ENCODE measurements around the gene AASDHPPT. TPM values are rescaled to one million over a fixed set of nuclear protein-coding genes. Genes with fewer than 3 reads are reported as not detected.
"Not testable (repeated sequence)": the region's sequence is repeated elsewhere in the genome, so short reads cannot be mapped to it uniquely, and the experiment has no call there.

AASDHPPT gene
- polyA plus RNA-seq (2013, experiment 1 of 4): 68.6 TPM
- 63.7 TPM for polyA plus RNA-seq (2013, experiment 2 of 4)
- polyA plus RNA-seq (2013, experiment 3 of 4): 59.5 TPM
- polyA plus RNA-seq (2013, experiment 4 of 4): 68.3 TPM

DNA sequence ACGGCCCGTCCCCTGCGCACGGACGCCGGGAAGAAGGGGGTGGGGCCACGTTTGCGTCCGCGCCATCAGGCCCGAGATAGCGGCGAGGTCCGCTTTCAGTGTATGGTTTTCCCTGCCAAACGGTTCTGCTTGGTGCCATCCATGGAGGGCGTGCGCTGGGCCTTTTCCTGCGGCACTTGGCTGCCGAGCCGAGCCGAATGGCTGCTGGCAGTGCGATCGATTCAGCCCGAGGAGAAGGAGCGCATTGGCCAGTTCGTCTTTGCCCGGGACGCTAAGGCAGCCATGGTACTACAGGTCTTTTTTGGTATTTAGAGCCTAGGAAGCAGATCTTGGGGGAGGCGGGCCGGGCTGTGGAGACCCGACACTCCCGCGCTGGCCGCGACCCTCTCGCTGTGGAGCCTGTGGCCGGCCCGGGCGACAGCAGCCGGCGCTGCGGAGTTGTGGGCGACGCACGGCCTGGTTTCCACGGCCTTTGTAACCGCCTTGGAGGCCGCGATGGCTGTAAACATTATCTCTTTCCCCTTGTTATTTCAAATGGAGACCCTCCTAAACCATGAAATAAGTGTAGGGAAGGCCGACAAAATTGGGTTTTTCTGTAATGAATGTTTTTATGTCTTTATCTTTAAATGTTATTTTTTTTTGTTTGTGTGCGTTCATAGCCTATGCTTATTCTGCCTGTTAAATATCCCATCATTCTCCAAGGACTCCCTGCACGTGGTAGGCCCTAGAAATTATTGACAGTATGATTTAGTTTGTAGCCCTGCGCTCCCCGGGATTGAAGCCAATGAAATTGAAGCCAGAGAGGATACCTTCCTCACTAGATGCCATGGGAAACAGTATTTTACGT lies at the start of gene AASDHPPT:
AASDHPPT (plus strand) TSS at position 54 of the 847 bp plus-strand sequence; CDS start at position 103, 49 bp downstream.
- H3K36me3 ChIP-seq (ENCODE audit: control insufficient read depth, insufficient read depth, low read length): peaks cover 10% of the 10 kb centered on the region
- no peaks in the 10 kb centered on the region for H3K27me3 ChIP-seq (ENCODE audit: control insufficient read depth, insufficient read depth, low read length, poor library complexity, severe bottlenecking)
- peak within 1 kb of the TSS; percentile 93 for H3K27ac ChIP-seq (ENCODE audit: insufficient read depth, low read depth, low read length, poor library complexity, severe bottlenecking)
- peak within 1 kb of the TSS; percentile 86 for H3K4me3 ChIP-seq (ENCODE audit: insufficient read depth, low read depth, low read length)
- 0 to 1% methylated on average over 51 to 55 of the region's 55 CpGs for WGBS, 2 experiments
- H3K9me3 ChIP-seq (ENCODE audit: control insufficient read depth, low read length): no peaks in the 10 kb centered on the region
- peaks cover 9% of the 10 kb centered on the region for H3K4me1 ChIP-seq (ENCODE audit: control insufficient read depth, insufficient read depth, low read length)

DNA sequence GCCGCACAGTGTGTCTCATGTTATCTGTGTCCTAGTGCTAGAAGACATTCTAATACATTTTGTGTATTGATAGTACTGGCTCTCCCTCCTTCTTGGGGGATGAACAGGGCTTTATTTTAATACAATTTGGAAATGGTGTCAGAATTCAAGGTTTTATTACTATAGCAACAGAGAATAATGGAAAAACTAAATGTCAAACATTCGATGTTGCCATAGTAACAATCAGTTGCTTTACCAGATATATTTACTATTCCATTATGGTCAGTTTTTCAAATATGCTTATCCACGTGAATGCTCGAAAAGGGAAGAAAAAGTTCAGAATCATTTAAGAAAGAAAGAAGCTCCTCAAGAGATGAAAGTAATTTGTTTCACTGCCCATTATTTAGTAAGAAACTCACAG lies 46.9 kb upstream of the AASDHPPT start:
- H3K27ac ChIP-seq (ENCODE audit: insufficient read depth, low read depth, low read length, poor library complexity, severe bottlenecking): no peak overlapping the region
- no peaks in the 10 kb centered on the region for H3K4me1 ChIP-seq (ENCODE audit: control insufficient read depth, insufficient read depth, low read length)
- H3K9me3 ChIP-seq (ENCODE audit: control insufficient read depth, low read length): no peaks in the 10 kb centered on the region
- WGBS, 2 experiments: 73% methylated on average over 4 of the region's 4 CpGs; no CpG with 5 or more reads in 1 of the 2 experiments
- H3K27me3 ChIP-seq (ENCODE audit: control insufficient read depth, insufficient read depth, low read length, poor library complexity, severe bottlenecking): no peaks in the 10 kb centered on the region
- no peaks in the 10 kb centered on the region for H3K36me3 ChIP-seq (ENCODE audit: control insufficient read depth, insufficient read depth, low read length)
- no peak overlapping the region for H3K4me3 ChIP-seq (ENCODE audit: insufficient read depth, low read depth, low read length)

GRCh38 chr11:106031202-106031810 lies 46.2 kb upstream of the AASDHPPT start:
- Histone ChIP-seq H3K9me3 (ENCODE audit: control insufficient read depth, low read length) (no peaks in the 10 kb centered on the region), H3K36me3 (ENCODE audit: control insufficient read depth, insufficient read depth, low read length) (no peaks in the 10 kb centered on the region), H3K4me1 (ENCODE audit: control insufficient read depth, insufficient read depth, low read length) (no peaks in the 10 kb centered on the region), H3K27ac (ENCODE audit: insufficient read depth, low read depth, low read length, poor library complexity, severe bottlenecking) (no peak overlapping the region), H3K27me3 (ENCODE audit: control insufficient read depth, insufficient read depth, low read length, poor library complexity, severe bottlenecking) (no peaks in the 10 kb centered on the region), H3K4me3 (ENCODE audit: insufficient read depth, low read depth, low read length) (no peak overlapping the region)
- WGBS, 2 experiments: 76 to 85% methylated on average over 1 to 2 of the region's 2 CpGs

DNA sequence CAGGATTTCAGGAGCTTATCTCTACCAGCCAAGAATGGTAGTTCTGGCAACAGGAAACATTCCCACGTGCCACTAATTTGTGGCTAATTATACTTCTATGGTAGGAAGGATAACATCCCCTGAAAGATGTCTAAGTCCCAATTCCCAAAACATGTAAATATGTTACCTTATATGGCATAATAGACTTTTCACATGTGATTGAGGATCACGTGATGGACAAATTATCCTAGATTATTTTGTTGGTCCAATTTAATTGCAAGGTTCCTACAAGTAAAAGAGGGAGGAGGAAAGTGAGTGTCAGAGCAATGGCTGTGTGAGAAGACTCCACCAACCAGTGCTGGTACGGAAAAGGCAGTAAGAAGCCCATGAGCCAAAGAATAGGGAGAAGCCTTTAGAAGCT lies 45.5 kb upstream of the AASDHPPT start:
- H3K4me3 ChIP-seq (ENCODE audit: insufficient read depth, low read depth, low read length): no peak overlapping the region
- H3K27me3 ChIP-seq (ENCODE audit: control insufficient read depth, insufficient read depth, low read length, poor library complexity, severe bottlenecking): no peaks in the 10 kb centered on the region
- H3K27ac ChIP-seq (ENCODE audit: insufficient read depth, low read depth, low read length, poor library complexity, severe bottlenecking): no peak overlapping the region
- no peaks in the 10 kb centered on the region for H3K9me3 ChIP-seq (ENCODE audit: control insufficient read depth, low read length)
- WGBS, 2 experiments: 94 to 96% methylated on average over 2 to 3 of the region's 3 CpGs
- no peaks in the 10 kb centered on the region for H3K4me1 ChIP-seq (ENCODE audit: control insufficient read depth, insufficient read depth, low read length)
- H3K36me3 ChIP-seq (ENCODE audit: control insufficient read depth, insufficient read depth, low read length): no peaks in the 10 kb centered on the region

DNA sequence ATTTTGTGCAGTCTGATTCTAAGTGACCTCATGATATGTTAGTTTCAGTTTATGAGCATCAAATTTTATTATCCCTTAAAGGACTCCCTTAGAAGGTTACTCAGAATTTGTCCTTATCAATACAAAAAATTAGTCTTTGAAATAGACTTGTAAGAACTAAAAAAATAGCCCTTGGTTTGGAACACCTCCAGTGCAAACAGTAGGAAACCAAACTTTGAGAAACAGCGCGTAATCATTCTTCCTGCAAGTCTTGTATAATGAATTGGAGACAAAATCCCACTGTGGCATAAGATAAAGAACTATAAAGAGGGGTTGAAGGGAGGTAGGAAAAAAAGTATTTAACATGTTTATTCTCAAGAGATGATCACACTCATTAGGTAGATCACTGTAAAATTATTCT lies 44.6 kb upstream of the AASDHPPT start:
- Histone ChIP-seq H3K36me3 (ENCODE audit: control insufficient read depth, insufficient read depth, low read length) (no peaks in the 10 kb centered on the region), H3K27ac (ENCODE audit: insufficient read depth, low read depth, low read length, poor library complexity, severe bottlenecking) (no peak overlapping the region), H3K27me3 (ENCODE audit: control insufficient read depth, insufficient read depth, low read length, poor library complexity, severe bottlenecking) (no peaks in the 10 kb centered on the region), H3K9me3 (ENCODE audit: control insufficient read depth, low read length) (no peaks in the 10 kb centered on the region), H3K4me3 (ENCODE audit: insufficient read depth, low read depth, low read length) (no peak overlapping the region), H3K4me1 (ENCODE audit: control insufficient read depth, insufficient read depth, low read length) (no peaks in the 10 kb centered on the region)
- WGBS, 2 experiments: 99 to 100% methylated on average over 2 of the region's 2 CpGs

GRCh38 chr11:106043540-106043939 lies 33.9 kb upstream of the AASDHPPT start:
- no peak overlapping the region for H3K4me3 ChIP-seq (ENCODE audit: insufficient read depth, low read depth, low read length)
- no peaks in the 10 kb centered on the region for H3K9me3 ChIP-seq (ENCODE audit: control insufficient read depth, low read length)
- no peaks in the 10 kb centered on the region for H3K4me1 ChIP-seq (ENCODE audit: control insufficient read depth, insufficient read depth, low read length)
- no peaks in the 10 kb centered on the region for H3K36me3 ChIP-seq (ENCODE audit: control insufficient read depth, insufficient read depth, low read length)
- H3K27me3 ChIP-seq (ENCODE audit: control insufficient read depth, insufficient read depth, low read length, poor library complexity, severe bottlenecking): no peaks in the 10 kb centered on the region
- H3K27ac ChIP-seq (ENCODE audit: insufficient read depth, low read depth, low read length, poor library complexity, severe bottlenecking): no peak overlapping the region

DNA sequence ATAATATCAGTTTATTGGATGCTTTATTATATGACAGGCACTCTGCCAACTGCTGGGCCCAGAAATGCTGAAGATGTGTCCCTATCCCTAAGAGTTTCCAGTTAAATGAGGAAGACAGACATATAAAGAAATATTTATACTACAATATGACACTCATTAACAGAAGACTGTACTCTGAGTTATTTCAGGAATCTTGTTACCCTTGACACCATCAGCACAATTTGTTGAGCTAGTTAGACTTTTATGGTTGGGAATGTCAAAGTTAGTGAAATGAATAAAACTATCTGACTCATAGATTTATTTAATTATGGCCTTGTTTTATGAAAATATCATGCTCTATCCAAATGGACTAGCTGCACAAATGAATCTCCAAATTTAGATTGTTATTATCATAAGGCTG lies 29.8 kb upstream of the AASDHPPT start:
- H3K4me3 ChIP-seq (ENCODE audit: insufficient read depth, low read depth, low read length): no peak overlapping the region
- H3K27me3 ChIP-seq (ENCODE audit: control insufficient read depth, insufficient read depth, low read length, poor library complexity, severe bottlenecking): no peaks in the 10 kb centered on the region
- H3K4me1 ChIP-seq (ENCODE audit: control insufficient read depth, insufficient read depth, low read length): no peaks in the 10 kb centered on the region
- no peaks in the 10 kb centered on the region for H3K36me3 ChIP-seq (ENCODE audit: control insufficient read depth, insufficient read depth, low read length)
- H3K27ac ChIP-seq (ENCODE audit: insufficient read depth, low read depth, low read length, poor library complexity, severe bottlenecking): no peak overlapping the region
- no peaks in the 10 kb centered on the region for H3K9me3 ChIP-seq (ENCODE audit: control insufficient read depth, low read length)

DNA sequence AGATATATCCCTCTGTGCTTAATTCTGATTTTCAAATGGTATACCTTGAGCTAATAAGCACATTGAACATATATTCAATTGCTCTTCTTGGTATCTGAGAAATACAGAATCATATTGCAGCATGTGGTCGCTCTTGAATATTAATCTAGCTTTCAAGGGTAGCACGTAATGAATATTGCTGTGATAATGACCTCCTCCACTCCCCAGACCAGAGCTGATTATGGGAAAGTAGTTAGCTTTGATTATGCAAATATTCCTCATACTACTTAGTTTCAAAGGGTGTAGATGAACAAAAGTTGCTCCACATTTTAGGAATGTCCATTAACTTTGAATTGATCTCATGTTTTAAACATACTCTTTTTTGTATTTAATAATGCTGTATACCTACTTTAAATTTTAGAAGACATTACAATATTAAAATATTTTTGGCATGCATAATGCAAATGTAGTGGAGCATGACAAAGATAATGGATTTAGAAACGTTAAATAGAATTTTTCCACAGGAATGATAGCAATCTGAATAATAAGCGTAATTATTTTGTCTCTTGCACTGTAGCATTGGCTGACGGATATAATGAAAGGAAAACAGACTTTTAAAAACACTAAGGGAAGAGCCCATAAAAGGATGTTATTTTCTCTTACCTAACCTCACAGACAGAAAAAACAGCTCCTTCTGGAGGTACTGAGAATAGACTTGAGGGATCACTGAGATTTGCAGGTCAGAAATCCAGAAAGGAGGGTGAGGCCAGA lies 27.6 kb upstream of the AASDHPPT start:
- 84 to 91% methylated on average over 3 to 5 of the region's 5 CpGs for WGBS, 2 experiments
- H3K4me3 ChIP-seq (ENCODE audit: insufficient read depth, low read depth, low read length): no peak overlapping the region
- H3K36me3 ChIP-seq (ENCODE audit: control insufficient read depth, insufficient read depth, low read length): no peaks in the 10 kb centered on the region
- no peaks in the 10 kb centered on the region for H3K4me1 ChIP-seq (ENCODE audit: control insufficient read depth, insufficient read depth, low read length)
- no peaks in the 10 kb centered on the region for H3K27me3 ChIP-seq (ENCODE audit: control insufficient read depth, insufficient read depth, low read length, poor library complexity, severe bottlenecking)
- H3K9me3 ChIP-seq (ENCODE audit: control insufficient read depth, low read length): no peaks in the 10 kb centered on the region
- no peak overlapping the region for H3K27ac ChIP-seq (ENCODE audit: insufficient read depth, low read depth, low read length, poor library complexity, severe bottlenecking)

- Histone ChIP-seq H3K27me3 (ENCODE audit: control insufficient read depth, insufficient read depth, low read length, poor library complexity, severe bottlenecking) (no peaks in the 10 kb centered on the region), H3K4me1 (ENCODE audit: control insufficient read depth, insufficient read depth, low read length) (no peaks in the 10 kb centered on the region), H3K36me3 (ENCODE audit: control insufficient read depth, insufficient read depth, low read length) (no peaks in the 10 kb centered on the region), H3K9me3 (ENCODE audit: control insufficient read depth, low read length) (no peaks in the 10 kb centered on the region), H3K27ac (ENCODE audit: insufficient read depth, low read depth, low read length, poor library complexity, severe bottlenecking) (no peak overlapping the region), H3K4me3 (ENCODE audit: insufficient read depth, low read depth, low read length) (no peak overlapping the region)
- 75 to 100% methylated on average over 1 of the region's 2 CpGs for WGBS, 2 experiments
Measured at GRCh38 chr11:106051103-106051502, 26.4 kb upstream of the AASDHPPT start.

- WGBS, 2 experiments: 93 to 94% methylated on average over 14 of the region's 14 CpGs
- H3K36me3 ChIP-seq (ENCODE audit: control insufficient read depth, insufficient read depth, low read length); H3K4me1 ChIP-seq (ENCODE audit: control insufficient read depth, insufficient read depth, low read length); H3K9me3 ChIP-seq (ENCODE audit: control insufficient read depth, low read length); H3K27ac ChIP-seq (ENCODE audit: insufficient read depth, low read depth, low read length, poor library complexity, severe bottlenecking); H3K4me3 ChIP-seq (ENCODE audit: insufficient read depth, low read depth, low read length); H3K27me3 ChIP-seq (ENCODE audit: control insufficient read depth, insufficient read depth, low read length, poor library complexity, severe bottlenecking): not testable (repeated sequence)
Measured at GRCh38 chr11:106058377-106058776, 19.1 kb upstream of the AASDHPPT start.

Data from ectodermal cell (in vitro differentiated cells).